Caco-2 (cell line): Measurements from ENCODE around the gene LMNB1. TPM values are rescaled to one million over a fixed set of nuclear protein-coding genes. Genes with fewer than 3 reads are reported as not detected.

Experiments
- BruUV-seq: library from RNA; stranded (reverse); fragments of 400-500 nt; replicated peaks from 2 replicates; lab custom pipeline; 2021; lab: Mats Ljungman, UMichigan
- CTCF ChIA-PET: fragments of 300-600 bp; sonication (Branson Sonifier 250); formaldehyde crosslinking; loops from one replicate; lab custom pipeline; 2022; ENCODE audit warnings: antibody characterized with exemption; lab: Charles Lee
- POLR2A ChIA-PET: fragments of 300-600 bp; sonication (Branson Sonifier 250); formaldehyde crosslinking; loops from one replicate; lab custom pipeline; 2022; ENCODE audit warnings: antibody characterized with exemption; lab: Charles Lee
- DNase-seq, 2 experiments: peaks; one replicate each; pipeline versions ENCODE4 v3.0.0 to v3.0.0-alpha.2; 2020 to 2022
- H3K27me3 ChIP-seq: replicated peaks from 2 replicates; pipeline ENCODE4 v1.6.0; 2011; ENCODE audit warnings: low read length; ENCODE audit not compliant: control insufficient read depth, insufficient read depth
- H3K36me3 ChIP-seq: 2 replicates; pipeline ENCODE4 v1.5.1; 2011; ENCODE audit warnings: low read length; ENCODE audit not compliant: control insufficient read depth, insufficient read depth
- H3K4me1 ChIP-seq: fragments of 250-450 bp; sonication (Bioruptor Pico); 2 replicates; pipeline ENCODE4 v1.5.1; 2020; ENCODE audit warnings: mild to moderate bottlenecking
- H3K4me3 ChIP-seq: 2 replicates; pipeline ENCODE4 v1.5.1; 2011; ENCODE audit warnings: low read depth, mild to moderate bottlenecking, control low read depth, low read length
- H3K9me3 ChIP-seq: fragments of 250-450 bp; sonication (Bioruptor Pico); 2 replicates; pipeline ENCODE4 v1.5.1; 2020; ENCODE audit warnings: mild to moderate bottlenecking, moderate library complexity
- H3K27ac Mint-ChIP-seq: one replicate; pipeline ENCODE4 v1.8.0; 2022; ENCODE audit warnings: mixed read lengths; ENCODE audit not compliant: unreplicated experiment
- H3K27me3 Mint-ChIP-seq: one replicate; pipeline ENCODE4 v1.8.0; 2022; ENCODE audit warnings: mixed read lengths; ENCODE audit not compliant: insufficient read depth, unreplicated experiment
- H3K36me3 Mint-ChIP-seq: one replicate; pipeline ENCODE4 v1.8.0; 2022; ENCODE audit warnings: mild to moderate bottlenecking, mixed read lengths; ENCODE audit not compliant: insufficient read depth, unreplicated experiment
- H3K4me1 Mint-ChIP-seq: one replicate; pipeline ENCODE4 v1.8.0; 2022; ENCODE audit warnings: low read depth, mixed read lengths; ENCODE audit not compliant: unreplicated experiment
- H3K4me3 Mint-ChIP-seq: one replicate; pipeline ENCODE4 v1.8.0; 2022; ENCODE audit warnings: mild to moderate bottlenecking, moderate library complexity, mixed read lengths; ENCODE audit not compliant: unreplicated experiment
- H3K9me3 Mint-ChIP-seq: one replicate; pipeline ENCODE4 v1.8.0; 2022; ENCODE audit warnings: mixed read lengths; ENCODE audit not compliant: unreplicated experiment
- intact Hi-C: fragments of 100-400 bp; cut with micrococcal nuclease; formaldehyde crosslinking; loops from one replicate; pipeline ENCODE4 v1.10.0; 2022; ENCODE audit not compliant: unreplicated experiment
- total RNA-seq: library from RNA; stranded (reverse); gene quantifications from 2 replicates; pipeline ENCODE4 v1.2.3, GENCODE V29; 2022
- TF ChIP-seq, protein P1 (sequence below), 2 experiments: fragments of 200-600 bp in 1 of 2; IDR thresholded peaks; 1 replicate in 1 of 2; 2 replicates in 1 of 2; pipeline versions ENCODE4 v1.5.1 to v1.8.0; 2011 to 2022; ENCODE audit warnings: antibody characterized with exemption in 1 of 2, control low read depth in 1 of 2, inconsistent platforms in 1 of 2, low read depth in 1 of 2, low read length in 1 of 2, mild to moderate bottlenecking in 1 of 2, moderate library complexity in 1 of 2; ENCODE audit not compliant: insufficient read depth in 1 of 2, severe bottlenecking in 1 of 2, unreplicated experiment in 1 of 2

The LMNB1 gene
- total RNA-seq, 1 experiment from 2014 or later, result 152 TPM

GRCh38 chr5:126847826-126848251, 70.9 kb downstream of the LMNB1 start:
- peaks cover 30% of the 10 kb centered on the region for H3K36me3 Mint-ChIP-seq
- no peaks in the 10 kb centered on the region for H3K9me3 Mint-ChIP-seq
- no peaks in the 10 kb centered on the region for H3K36me3 ChIP-seq
- POLR2A ChIA-PET, result no interaction called here
- peaks cover 12% of the 10 kb centered on the region for H3K4me1 Mint-ChIP-seq
- intact Hi-C loops, result no loop called here
- CTCF ChIA-PET, result no interaction called here
- H3K4me3 Mint-ChIP-seq, result no peak overlapping the region
- peak overlapping the region; percentile 24 for H3K27ac Mint-ChIP-seq
- TF ChIP-seq, protein P1, sequence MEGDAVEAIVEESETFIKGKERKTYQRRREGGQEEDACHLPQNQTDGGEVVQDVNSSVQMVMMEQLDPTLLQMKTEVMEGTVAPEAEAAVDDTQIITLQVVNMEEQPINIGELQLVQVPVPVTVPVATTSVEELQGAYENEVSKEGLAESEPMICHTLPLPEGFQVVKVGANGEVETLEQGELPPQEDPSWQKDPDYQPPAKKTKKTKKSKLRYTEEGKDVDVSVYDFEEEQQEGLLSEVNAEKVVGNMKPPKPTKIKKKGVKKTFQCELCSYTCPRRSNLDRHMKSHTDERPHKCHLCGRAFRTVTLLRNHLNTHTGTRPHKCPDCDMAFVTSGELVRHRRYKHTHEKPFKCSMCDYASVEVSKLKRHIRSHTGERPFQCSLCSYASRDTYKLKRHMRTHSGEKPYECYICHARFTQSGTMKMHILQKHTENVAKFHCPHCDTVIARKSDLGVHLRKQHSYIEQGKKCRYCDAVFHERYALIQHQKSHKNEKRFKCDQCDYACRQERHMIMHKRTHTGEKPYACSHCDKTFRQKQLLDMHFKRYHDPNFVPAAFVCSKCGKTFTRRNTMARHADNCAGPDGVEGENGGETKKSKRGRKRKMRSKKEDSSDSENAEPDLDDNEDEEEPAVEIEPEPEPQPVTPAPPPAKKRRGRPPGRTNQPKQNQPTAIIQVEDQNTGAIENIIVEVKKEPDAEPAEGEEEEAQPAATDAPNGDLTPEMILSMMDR (IDR thresholded peaks at IDR 0.05; ENCODE audit: insufficient read depth in 1 of 2, low read depth in 1 of 2, low read length in 1 of 2, severe bottlenecking in 1 of 2, unreplicated experiment in 1 of 2), result no peak
- H3K27me3 ChIP-seq, result no peaks in the 10 kb centered on the region
- H3K4me3 ChIP-seq, result no peak overlapping the region
- H3K9me3 ChIP-seq, result no peaks in the 10 kb centered on the region
- H3K27me3 Mint-ChIP-seq, result no peaks in the 10 kb centered on the region
- BruUV-seq, result no TSS peak
- H3K4me1 ChIP-seq, result no peaks in the 10 kb centered on the region; the same call in 1 of the 2 replicates
- no peak for DNase-seq

DNA sequence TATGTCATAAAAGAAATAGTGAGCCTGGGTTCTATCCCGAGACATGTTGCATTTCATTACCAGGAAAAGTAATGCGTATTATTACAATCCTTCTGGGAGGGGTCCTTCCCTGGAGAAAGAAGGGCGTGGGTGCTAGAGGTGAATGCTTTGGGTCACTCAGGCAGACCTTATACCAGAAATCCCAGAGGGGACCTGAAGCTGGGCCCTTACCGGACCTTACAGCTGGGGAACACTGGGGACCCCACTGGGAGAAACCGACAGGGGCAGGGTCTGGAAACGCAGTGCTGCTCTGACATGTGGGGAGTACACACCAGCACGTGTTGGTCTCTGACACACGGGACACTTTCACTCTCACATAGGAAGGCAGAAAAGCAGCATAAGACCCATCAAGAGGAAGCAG, 71.3 kb downstream of the LMNB1 start:
- intact Hi-C loops, result no loop called here
- Mint-ChIP-seq H3K4me3 (no peak overlapping the region), H3K9me3 (no peaks in the 10 kb centered on the region), H3K27ac (peak overlapping the region; percentile 24), H3K36me3 (peaks cover 26% of the 10 kb centered on the region), H3K27me3 (no peaks in the 10 kb centered on the region), H3K4me1 (peaks cover 12% of the 10 kb centered on the region)
- no TSS peak for BruUV-seq
- TF ChIP-seq, protein P1 (IDR thresholded peaks at IDR 0.05; ENCODE audit: insufficient read depth in 1 of 2, low read depth in 1 of 2, low read length in 1 of 2, severe bottlenecking in 1 of 2, unreplicated experiment in 1 of 2), result no peak
- Histone ChIP-seq H3K4me1 (no peaks in the 10 kb centered on the region; the same call in 1 of the 2 replicates), H3K9me3 (no peaks in the 10 kb centered on the region), H3K27me3 (no peaks in the 10 kb centered on the region), H3K4me3 (no peak overlapping the region), H3K36me3 (no peaks in the 10 kb centered on the region)
- POLR2A ChIA-PET, result no interaction called here
- DNase-seq, result no peak
- CTCF ChIA-PET, result no interaction called here

DNA sequence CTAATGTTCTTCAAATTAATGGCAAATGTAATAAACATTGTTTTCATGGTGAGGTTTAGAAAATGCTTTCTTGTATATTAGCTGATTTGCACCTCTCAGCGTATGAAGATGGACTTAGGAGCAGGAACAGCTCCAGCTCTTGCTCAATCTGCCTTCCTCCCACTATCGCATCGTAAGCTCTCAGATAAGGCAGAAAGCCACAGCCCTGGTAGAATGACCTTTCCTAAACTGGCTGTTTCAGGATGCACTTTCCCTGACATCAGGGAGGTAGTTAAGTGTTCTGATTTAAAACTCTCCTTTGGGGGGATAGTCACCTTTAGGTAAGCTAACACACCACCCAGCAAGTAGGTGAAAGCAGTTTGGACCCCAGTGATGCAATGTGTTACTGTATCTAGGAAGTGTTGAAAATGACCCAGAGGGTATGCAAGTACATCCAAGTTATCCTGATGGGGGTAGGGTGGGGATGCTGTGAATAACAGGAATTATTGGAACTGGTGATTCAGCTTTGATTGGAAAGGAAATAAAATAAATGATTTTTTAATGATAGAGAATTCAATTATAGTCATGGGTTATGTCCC, 72.3 kb downstream of the LMNB1 start:
- H3K4me3 ChIP-seq, result no peak overlapping the region
- POLR2A ChIA-PET, result no interaction called here
- Mint-ChIP-seq H3K36me3 (peaks cover 17% of the 10 kb centered on the region), H3K4me3 (no peak overlapping the region), H3K4me1 (peaks cover 5% of the 10 kb centered on the region), H3K9me3 (no peaks in the 10 kb centered on the region), H3K27ac (no peak overlapping the region), H3K27me3 (no peaks in the 10 kb centered on the region)
- TF ChIP-seq, protein P1 (IDR thresholded peaks at IDR 0.05; ENCODE audit: insufficient read depth in 1 of 2, low read depth in 1 of 2, low read length in 1 of 2, severe bottlenecking in 1 of 2, unreplicated experiment in 1 of 2), result no peak
- H3K36me3 ChIP-seq, result no peaks in the 10 kb centered on the region
- H3K4me1 ChIP-seq, result no peaks in the 10 kb centered on the region; the same call in 1 of the 2 replicates
- BruUV-seq, result no TSS peak
- H3K27me3 ChIP-seq, result no peaks in the 10 kb centered on the region
- H3K9me3 ChIP-seq, result no peaks in the 10 kb centered on the region
- no peak for DNase-seq
- intact Hi-C loops, result no loop called here
- CTCF ChIA-PET, result no interaction called here
